Memory B cell (primary cell): Measurements from ENCODE around the gene BRME1.
A peak's percentile ranks its signal among the peaks of the same experiment; 100 is the strongest.

Experiments
- ATAC-seq: fragments of 150-1000 bp; cut with Tn5 transposase; 2 replicates; pipeline ENCODE4 v1.10.0; 2021; ENCODE audit warnings: low read depth, mild to moderate bottlenecking, moderate library complexity
- DNase-seq, 2 donors: peaks; one replicate each; pipeline ENCODE4 v3.0.0; 2022; ENCODE audit warnings: low spot score in 2 of 2
- H3K27ac Mint-ChIP-seq: one replicate; pipeline ENCODE4 v1.8.0; 2022; ENCODE audit warnings: mild to moderate bottlenecking, moderate library complexity, mixed read lengths
- H3K27me3 Mint-ChIP-seq: one replicate; pipeline ENCODE4 v1.8.0; 2022; ENCODE audit warnings: mixed read lengths
- H3K36me3 Mint-ChIP-seq: one replicate; pipeline ENCODE4 v1.8.0; 2022; ENCODE audit warnings: mild to moderate bottlenecking, mixed read lengths
- H3K4me1 Mint-ChIP-seq: one replicate; pipeline ENCODE4 v1.8.0; 2022; ENCODE audit warnings: mixed read lengths
- H3K4me3 Mint-ChIP-seq: one replicate; pipeline ENCODE4 v1.8.0; 2022; ENCODE audit warnings: mild to moderate bottlenecking, moderate library complexity, mixed read lengths
- H3K9me3 Mint-ChIP-seq: one replicate; pipeline ENCODE4 v1.8.0; 2022; ENCODE audit warnings: mixed read lengths

BRME1 gene

DNA sequence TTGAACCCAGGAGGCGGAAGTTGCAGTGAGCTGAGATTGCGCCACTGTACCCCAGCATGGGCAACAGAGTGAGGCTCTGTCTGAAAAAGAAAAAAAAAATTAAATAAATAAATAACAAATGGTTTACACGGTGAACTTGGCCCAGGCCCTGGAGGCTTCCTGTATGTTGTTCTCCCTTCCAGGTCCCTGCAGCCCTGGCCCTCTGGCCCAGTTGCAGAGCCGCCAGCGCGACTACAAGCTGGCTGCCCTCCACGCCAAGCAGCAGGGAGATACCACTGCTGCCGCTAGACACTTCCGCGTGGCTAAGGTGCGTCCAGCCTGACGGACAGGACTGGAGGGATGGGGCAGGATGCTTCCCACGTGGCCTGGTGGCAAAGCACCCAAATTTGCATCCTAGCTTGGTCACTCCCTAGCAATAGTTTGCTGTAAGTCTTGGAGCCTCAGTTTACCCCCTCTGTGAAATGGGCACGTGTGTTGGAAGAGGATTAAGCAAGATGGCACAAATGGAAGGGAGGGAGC, 12.0 kb upstream of the BRME1 start:
- no peaks in the 10 kb centered on the region for H3K9me3 Mint-ChIP-seq
- no peaks in the 10 kb centered on the region for H3K27me3 Mint-ChIP-seq
- no peak overlapping the region for H3K27ac Mint-ChIP-seq
- DNase-seq (no peak), ATAC-seq (no peak)
- H3K4me1 Mint-ChIP-seq, result peaks cover 2% of the 10 kb centered on the region
- H3K4me3 Mint-ChIP-seq, result no peak overlapping the region
- H3K36me3 Mint-ChIP-seq, result peaks cover 18% of the 10 kb centered on the region

DNA sequence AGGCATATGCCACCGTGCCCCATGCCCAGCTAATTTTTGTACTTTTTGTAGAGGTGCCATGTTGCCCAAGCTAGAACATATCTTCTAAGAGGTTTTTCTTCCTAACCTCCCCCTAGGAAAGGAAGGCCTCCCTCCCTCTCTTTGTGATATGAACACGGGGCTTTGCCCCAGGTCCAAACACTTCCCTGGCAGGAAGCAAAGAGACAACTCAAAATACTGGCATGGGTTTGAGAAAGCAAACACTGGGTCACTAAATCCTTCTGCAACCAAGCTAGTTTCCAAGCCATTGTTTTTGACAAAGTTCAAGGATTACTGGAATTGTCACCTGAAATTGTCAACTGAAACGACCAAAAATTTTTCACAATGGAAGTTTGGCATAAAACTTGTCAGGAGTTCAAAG, 8.9 kb upstream of the BRME1 start:
- Mint-ChIP-seq H3K36me3 (peaks cover 10% of the 10 kb centered on the region), H3K4me3 (no peak overlapping the region), H3K27ac (no peak overlapping the region), H3K9me3 (no peaks in the 10 kb centered on the region), H3K27me3 (no peaks in the 10 kb centered on the region), H3K4me1 (no peaks in the 10 kb centered on the region)
- DNase-seq (no peak), ATAC-seq (no peak)

DNA sequence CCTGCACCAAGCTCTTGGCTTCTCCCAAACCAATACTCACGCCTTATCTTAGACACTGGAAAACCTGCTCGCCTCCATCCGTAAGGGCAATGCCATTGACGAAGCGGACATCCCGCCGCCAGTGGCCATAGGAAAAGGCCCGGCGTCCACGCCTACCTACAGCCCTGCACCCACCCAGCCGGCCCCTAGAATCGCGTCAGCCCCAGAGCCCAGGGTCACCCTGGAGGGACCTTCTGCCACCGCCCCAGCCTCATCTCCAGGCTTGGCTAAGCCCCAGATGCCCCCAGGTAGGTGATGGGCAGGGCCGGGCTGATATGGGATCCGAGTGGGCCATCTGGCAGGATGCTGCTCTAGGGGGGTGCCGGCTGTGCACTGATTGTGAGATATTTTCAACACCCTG, 7.4 kb upstream of the BRME1 start:
- Mint-ChIP-seq H3K27me3 (no peaks in the 10 kb centered on the region), H3K36me3 (peaks cover 9% of the 10 kb centered on the region), H3K4me3 (no peak overlapping the region), H3K9me3 (no peaks in the 10 kb centered on the region), H3K27ac (no peak overlapping the region), H3K4me1 (no peaks in the 10 kb centered on the region)
- ATAC-seq (no peak), DNase-seq (no peak)

DNA sequence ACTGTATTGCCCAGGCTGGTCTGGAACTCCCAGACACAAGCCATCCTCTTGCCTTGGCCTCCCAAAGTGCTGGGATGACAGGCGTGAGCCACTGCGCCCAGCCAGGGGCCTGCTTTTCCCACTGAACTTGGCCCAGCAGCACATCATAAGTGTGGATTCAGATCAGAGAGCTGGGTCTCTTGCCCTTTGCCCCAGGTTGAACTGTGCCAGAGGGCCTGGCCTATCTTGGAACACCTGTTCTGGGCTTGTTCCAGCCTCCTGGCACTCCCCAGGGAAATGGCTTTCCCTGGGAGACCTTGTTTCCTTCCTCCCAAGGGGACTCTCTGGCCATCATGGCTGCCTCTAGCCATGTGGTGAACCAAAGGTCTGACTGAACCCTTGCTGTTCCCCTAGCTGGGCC, 3.5 kb upstream of the BRME1 start:
- peaks cover 9% of the 10 kb centered on the region for H3K36me3 Mint-ChIP-seq
- no peak overlapping the region for H3K27ac Mint-ChIP-seq
- no peak for DNase-seq
- no peak for ATAC-seq
- peaks cover 9% of the 10 kb centered on the region for H3K4me1 Mint-ChIP-seq
- H3K4me3 Mint-ChIP-seq, result no peak overlapping the region
- H3K9me3 Mint-ChIP-seq, result no peaks in the 10 kb centered on the region
- no peaks in the 10 kb centered on the region for H3K27me3 Mint-ChIP-seq

DNA sequence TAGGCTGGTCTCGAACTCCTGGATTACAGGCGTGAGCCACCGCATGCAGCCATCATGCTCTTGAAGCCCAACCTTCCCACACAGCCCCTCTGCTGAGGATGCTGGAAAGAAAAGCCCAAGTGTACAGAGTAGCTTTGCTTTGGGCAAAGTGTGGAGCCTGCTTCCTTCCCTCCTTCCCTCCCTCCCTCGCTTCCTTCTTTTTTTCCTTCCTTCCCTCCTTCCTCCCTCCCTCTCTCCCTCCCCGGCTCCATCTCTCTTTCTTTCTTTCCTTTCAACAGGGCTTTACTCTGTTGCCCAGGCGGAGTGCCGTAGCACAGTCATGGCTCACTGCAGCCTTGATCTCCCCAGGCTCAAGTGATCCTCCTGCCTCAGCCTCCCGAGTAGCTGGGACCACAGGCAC, 2.8 kb upstream of the BRME1 start:
- H3K4me1 Mint-ChIP-seq, result peaks cover 9% of the 10 kb centered on the region

DNA sequence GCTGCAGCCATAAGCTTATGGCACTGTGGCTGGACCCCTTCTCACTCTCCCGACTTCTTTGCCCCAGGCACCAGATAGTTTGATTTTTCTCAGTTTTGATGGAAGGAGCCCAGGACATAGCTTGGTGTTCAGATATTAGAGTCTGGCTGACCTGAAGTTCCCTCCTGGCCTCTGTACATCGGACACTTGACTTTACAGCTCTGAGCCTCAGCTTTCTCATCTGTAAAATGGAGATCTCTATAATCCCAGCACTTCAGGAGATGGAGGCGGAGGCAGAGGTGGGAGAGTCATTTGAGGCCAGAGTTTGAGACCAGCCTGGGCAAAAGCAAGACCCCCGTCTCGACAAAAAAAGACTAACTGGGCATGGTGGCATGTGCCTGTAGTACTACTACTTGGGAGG, 993 bp upstream of the BRME1 start:
- peaks cover 9% of the 10 kb centered on the region for H3K4me1 Mint-ChIP-seq
- H3K36me3 Mint-ChIP-seq, result peaks cover 6% of the 10 kb centered on the region
- peak overlapping the region; percentile 83 for H3K4me3 Mint-ChIP-seq
- no peak for DNase-seq
- H3K27ac Mint-ChIP-seq, result peak overlapping the region; percentile 93
- no peak for ATAC-seq
- no peaks in the 10 kb centered on the region for H3K27me3 Mint-ChIP-seq
- H3K9me3 Mint-ChIP-seq, result no peaks in the 10 kb centered on the region

More for the DNA sequence above, 2.8 kb upstream of the BRME1 start:
- H3K27me3 Mint-ChIP-seq, result no peaks in the 10 kb centered on the region
- peak overlapping the region; percentile 5 for H3K4me3 Mint-ChIP-seq
- peaks cover 9% of the 10 kb centered on the region for H3K36me3 Mint-ChIP-seq
- H3K9me3 Mint-ChIP-seq, result no peaks in the 10 kb centered on the region
- no peak overlapping the region for H3K27ac Mint-ChIP-seq
- ATAC-seq, result no peak
- DNase-seq, result no peak

DNA sequence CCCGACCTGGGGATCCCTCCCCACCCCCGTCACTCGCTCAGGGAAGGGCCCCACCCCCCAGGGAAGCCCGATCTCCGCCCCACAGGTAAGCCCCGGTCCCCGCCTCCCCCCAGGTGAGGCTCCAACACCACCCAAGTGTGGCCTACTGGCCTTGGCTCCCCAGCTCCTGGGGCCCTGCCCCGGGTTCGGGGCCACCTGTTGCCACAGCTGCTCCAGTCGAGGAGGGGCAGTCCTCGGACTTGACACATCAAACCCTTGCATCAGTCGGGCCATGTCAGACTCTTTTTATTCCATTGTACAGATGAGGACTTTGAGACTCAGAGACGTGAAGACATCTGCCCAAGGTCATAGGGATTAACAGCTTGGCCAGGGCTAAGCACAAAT, 596 bp upstream of the BRME1 start:
- H3K27me3 Mint-ChIP-seq, result no peaks in the 10 kb centered on the region
- peaks cover 9% of the 10 kb centered on the region for H3K4me1 Mint-ChIP-seq
- peak overlapping the region; percentile 83 for H3K4me3 Mint-ChIP-seq
- ATAC-seq (peak; percentile 20), DNase-seq (no peak)
- H3K9me3 Mint-ChIP-seq, result no peaks in the 10 kb centered on the region
- H3K36me3 Mint-ChIP-seq, result peaks cover 5% of the 10 kb centered on the region
- H3K27ac Mint-ChIP-seq, result peak overlapping the region; percentile 93

DNA sequence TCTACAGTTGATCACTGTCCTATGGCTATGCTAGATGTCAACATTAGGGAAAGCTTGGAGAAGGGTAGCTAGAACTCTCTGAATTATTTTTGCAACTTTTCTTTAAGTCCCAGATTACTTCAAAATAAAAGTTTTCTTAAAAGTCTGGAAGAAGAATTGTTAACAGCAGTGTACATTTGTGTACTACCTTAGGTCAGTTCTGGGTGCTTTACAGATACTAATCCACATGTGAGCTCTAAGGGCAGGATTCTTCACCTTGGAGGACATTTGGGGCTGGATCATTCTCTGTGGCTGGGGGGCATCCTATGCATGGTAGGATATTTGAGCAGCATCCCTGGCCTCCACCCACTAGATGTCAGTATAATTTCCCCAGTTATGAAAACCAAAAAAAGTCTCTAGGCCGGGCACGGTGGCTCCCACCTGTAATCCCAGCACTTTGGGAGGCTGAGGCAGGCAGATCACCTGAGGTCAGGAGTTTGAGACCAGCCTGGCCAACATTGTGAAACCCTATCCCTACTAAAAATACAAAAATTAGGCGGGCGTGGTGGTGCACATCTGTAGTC, 2.8 kb downstream of the BRME1 start:
- Mint-ChIP-seq H3K4me1 (peaks cover 9% of the 10 kb centered on the region), H3K36me3 (no peaks in the 10 kb centered on the region), H3K4me3 (no peak overlapping the region), H3K9me3 (no peaks in the 10 kb centered on the region), H3K27me3 (no peaks in the 10 kb centered on the region), H3K27ac (no peak overlapping the region)
- ATAC-seq (no peak), DNase-seq (no peak)

DNA sequence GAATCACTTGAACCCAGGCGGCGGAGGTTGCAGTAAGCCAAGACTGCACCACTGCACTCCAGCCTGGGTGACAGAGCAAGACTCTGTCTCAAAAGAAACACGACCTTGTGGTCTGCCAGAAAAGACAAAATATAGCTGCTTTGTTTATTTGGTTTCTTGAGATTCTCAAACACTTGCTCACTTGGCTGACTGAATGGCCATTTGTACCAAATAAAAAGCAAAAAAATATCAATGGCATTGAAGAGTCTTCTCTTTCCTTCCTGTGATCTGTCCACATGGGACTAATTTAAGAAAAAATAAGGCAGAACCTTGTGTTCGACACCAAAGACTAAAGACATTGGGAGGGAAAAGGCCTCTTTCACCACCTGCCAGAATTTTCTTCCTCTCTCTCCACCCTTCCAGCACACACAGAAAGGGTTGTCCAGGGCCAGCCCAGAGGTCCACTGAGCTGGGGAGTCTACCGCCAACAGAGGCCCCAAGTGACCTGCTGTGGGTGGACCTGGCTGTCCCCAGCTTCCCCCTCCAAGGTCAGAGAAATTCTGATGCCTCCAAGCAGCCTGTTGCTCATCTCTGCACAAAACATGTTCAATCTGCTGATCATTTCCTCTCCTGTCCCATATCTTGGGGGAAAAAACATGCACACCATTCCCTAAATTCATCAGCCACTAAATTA, 5.9 kb downstream of the BRME1 start:
- no peaks in the 10 kb centered on the region for H3K27me3 Mint-ChIP-seq
- no peak overlapping the region for H3K27ac Mint-ChIP-seq
- H3K9me3 Mint-ChIP-seq, result no peaks in the 10 kb centered on the region
- DNase-seq, result no peak
- no peaks in the 10 kb centered on the region for H3K36me3 Mint-ChIP-seq
- no peak for ATAC-seq
- no peak overlapping the region for H3K4me3 Mint-ChIP-seq
- no peaks in the 10 kb centered on the region for H3K4me1 Mint-ChIP-seq

DNA sequence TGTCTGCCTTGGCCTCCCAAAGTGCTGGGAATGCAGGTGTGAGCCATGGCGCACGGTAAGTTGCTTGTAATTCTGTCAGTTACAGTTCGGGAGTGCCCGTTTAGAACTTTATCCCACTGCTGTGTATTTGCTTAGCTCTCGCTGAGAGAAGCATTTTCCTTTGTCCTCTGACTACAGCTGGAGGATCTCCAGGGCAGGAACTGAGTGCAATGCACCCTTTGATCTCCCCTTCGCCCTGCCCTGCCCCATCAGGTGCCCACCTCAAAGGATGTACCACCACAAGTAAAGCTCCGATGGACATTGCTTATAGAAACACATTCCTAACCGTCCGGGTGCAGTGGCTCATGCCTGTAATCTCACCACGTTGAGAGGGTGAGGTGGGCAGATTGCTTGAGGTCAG, 6.5 kb downstream of the BRME1 start:
- no peaks in the 10 kb centered on the region for H3K9me3 Mint-ChIP-seq
- no peak overlapping the region for H3K27ac Mint-ChIP-seq
- no peak overlapping the region for H3K4me3 Mint-ChIP-seq
- no peak for DNase-seq
- ATAC-seq, result no peak
- H3K27me3 Mint-ChIP-seq, result no peaks in the 10 kb centered on the region
- no peaks in the 10 kb centered on the region for H3K36me3 Mint-ChIP-seq
- H3K4me1 Mint-ChIP-seq, result no peaks in the 10 kb centered on the region

DNA sequence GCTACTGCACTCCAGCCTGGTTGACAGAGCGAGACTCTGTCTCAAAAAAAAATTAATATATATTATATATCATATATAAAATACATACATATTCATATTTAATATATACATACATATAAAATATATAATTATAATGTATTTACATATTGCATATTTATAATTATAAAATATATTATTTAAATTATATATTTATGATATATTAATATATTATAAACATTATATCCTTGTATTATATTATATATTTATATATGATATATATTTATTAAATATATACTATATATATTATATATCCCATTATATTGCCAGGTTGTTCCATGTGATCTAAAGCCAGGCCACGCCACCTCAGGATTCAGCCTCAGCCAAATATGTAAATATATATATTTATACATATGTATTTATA, 9.7 kb downstream of the BRME1 start:
- H3K4me3 Mint-ChIP-seq, result no peak overlapping the region
- H3K9me3 Mint-ChIP-seq, result no peaks in the 10 kb centered on the region
- H3K4me1 Mint-ChIP-seq, result no peaks in the 10 kb centered on the region
- H3K27me3 Mint-ChIP-seq, result no peaks in the 10 kb centered on the region
- no peak for ATAC-seq
- no peaks in the 10 kb centered on the region for H3K36me3 Mint-ChIP-seq
- DNase-seq, result no peak
- no peak overlapping the region for H3K27ac Mint-ChIP-seq

DNA sequence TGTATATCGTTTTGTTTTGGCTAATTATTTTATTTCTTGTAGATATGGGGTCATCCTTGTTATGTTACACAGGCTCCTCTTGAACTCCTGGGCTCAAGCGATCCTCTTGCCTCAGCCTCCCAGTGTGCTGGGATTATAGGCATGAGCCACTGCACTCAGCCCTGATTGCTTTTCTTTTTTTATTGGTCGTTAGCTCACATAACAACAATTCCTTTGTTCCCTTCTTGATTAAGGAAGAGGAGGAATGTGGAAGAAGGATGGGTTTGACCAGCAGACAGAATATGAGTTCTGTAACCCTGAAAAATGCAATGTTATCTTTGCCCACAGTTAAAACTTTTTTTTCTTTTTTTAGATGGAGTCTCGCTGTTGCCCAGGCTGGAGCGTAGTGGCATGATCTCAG, 11.4 kb downstream of the BRME1 start:
- H3K36me3 Mint-ChIP-seq, result no peaks in the 10 kb centered on the region
- H3K4me3 Mint-ChIP-seq, result no peak overlapping the region
- no peak for ATAC-seq
- no peaks in the 10 kb centered on the region for H3K9me3 Mint-ChIP-seq
- no peaks in the 10 kb centered on the region for H3K4me1 Mint-ChIP-seq
- DNase-seq, result no peak
- no peak overlapping the region for H3K27ac Mint-ChIP-seq
- no peaks in the 10 kb centered on the region for H3K27me3 Mint-ChIP-seq

DNA sequence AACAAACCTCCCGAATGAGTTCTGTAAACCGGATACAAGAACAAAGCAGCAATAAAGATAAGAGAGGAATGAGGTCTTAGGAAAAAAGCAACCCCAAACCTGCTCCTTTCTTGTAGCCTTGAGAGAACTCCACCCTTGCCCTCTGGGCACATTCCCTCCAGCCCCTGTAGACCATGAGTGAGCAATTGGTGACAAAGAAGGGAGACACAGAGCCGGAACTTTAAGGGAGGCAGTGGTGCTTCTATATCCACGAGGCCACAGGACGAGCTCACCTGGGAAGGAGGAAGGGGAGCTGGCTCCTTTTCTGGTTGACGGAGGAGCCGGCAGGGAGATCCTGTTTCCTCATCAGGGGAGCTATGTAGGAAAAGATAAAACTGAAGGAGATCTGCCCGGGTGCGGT, 13.0 kb downstream of the BRME1 start:
- Mint-ChIP-seq H3K4me3 (no peak overlapping the region), H3K27ac (no peak overlapping the region), H3K27me3 (no peaks in the 10 kb centered on the region), H3K36me3 (no peaks in the 10 kb centered on the region), H3K4me1 (no peaks in the 10 kb centered on the region), H3K9me3 (no peaks in the 10 kb centered on the region)
- DNase-seq, result no peak
- no peak for ATAC-seq

DNA sequence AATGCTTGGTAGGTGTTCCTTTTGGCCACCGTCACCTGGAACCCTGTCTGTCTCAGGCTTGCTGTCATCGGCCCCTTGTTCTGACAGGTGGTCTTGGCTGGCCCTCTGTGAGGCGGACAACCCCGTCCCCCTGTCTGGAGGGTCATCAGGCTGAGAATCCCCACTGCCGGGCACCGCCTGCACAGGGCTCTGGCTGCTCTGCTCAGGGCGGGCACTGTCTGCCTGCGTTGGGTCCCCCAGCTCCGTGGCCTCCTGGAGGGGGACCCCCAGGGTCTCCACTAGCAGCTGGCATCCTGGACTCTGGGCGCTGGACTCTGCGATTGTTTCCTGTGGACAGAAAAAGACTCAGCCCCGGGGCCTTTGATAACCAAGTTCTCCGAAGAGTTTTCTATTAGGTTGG, 15.8 kb downstream of the BRME1 start:
- no peak for ATAC-seq
- H3K4me1 Mint-ChIP-seq, result no peaks in the 10 kb centered on the region
- no peak for DNase-seq
- H3K27ac Mint-ChIP-seq, result no peak overlapping the region
- H3K36me3 Mint-ChIP-seq, result no peaks in the 10 kb centered on the region
- H3K4me3 Mint-ChIP-seq, result no peak overlapping the region
- H3K9me3 Mint-ChIP-seq, result no peaks in the 10 kb centered on the region
- no peaks in the 10 kb centered on the region for H3K27me3 Mint-ChIP-seq

DNA sequence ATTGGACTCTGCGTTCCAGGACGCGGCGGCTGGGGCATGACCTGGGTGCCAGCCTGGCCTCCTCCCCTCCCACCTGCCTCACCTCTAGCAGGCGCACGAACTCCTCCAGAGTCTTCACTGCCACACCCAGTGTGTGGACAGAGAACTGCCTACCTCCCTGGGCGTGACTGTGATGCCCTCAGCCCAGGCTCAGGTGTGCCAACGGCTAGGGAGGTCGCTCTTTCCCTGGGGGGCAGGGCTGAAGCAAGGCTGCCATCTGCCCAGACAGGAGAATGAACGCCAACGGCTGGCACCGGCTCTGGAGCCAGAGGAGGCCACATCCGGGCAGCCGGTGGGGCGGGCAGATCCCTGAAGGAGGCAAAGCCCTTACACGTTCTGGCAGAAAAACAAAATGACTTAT, 17.6 kb downstream of the BRME1 start:
- Mint-ChIP-seq H3K36me3 (no peaks in the 10 kb centered on the region), H3K4me1 (no peaks in the 10 kb centered on the region), H3K27me3 (no peaks in the 10 kb centered on the region), H3K4me3 (no peak overlapping the region), H3K9me3 (no peaks in the 10 kb centered on the region), H3K27ac (no peak overlapping the region)
- DNase-seq, result no peak
- no peak for ATAC-seq
